Midbrain (tissue), 1 donor: ENCODE data around the gene FUZ.

Experiments used
- DNase-seq: peaks from one replicate; lab custom pipeline; 2025; lab: John Stamatoyannopoulos, UW

FUZ gene

DNA sequence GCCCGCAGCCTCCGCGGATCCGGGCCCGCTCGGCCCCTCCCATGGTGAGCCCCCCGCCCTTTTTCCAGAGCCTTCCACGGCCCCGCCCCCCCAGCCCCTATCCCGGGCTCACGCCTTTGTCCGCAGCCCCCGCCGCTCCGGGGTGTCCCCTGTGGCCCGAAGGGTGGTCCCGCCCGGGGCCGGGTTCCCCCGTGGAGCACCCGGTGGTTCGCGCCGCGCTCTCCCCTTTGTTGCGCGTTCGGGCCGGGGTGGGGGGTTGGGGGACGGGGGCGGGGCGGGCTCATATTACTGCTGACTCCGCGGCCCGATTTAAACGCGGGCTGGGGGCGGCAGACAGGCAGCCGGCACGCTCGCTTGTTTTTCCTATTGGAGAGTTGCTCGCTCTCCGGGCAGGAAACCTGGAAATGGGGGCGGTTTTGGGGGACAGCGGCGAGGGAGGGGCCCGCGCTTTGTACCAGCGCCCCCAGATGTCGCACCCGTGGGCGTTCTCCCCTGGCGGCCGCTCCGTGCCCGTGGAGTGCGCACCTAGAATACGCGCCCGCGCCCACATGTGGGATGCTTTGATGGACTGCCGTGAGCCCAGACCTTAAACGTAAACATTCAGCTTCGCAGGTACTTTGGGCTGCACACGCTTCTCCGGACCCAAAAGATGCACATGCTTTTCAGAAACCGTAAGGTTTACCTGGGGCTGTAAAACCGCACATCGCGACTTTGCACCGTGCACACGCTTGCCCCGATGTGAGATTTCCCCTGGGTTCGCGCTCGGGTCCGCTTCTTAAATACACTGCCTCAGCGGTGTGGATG lies 38.6 kb upstream of the FUZ start:
- DNase-seq = no peak

DNA sequence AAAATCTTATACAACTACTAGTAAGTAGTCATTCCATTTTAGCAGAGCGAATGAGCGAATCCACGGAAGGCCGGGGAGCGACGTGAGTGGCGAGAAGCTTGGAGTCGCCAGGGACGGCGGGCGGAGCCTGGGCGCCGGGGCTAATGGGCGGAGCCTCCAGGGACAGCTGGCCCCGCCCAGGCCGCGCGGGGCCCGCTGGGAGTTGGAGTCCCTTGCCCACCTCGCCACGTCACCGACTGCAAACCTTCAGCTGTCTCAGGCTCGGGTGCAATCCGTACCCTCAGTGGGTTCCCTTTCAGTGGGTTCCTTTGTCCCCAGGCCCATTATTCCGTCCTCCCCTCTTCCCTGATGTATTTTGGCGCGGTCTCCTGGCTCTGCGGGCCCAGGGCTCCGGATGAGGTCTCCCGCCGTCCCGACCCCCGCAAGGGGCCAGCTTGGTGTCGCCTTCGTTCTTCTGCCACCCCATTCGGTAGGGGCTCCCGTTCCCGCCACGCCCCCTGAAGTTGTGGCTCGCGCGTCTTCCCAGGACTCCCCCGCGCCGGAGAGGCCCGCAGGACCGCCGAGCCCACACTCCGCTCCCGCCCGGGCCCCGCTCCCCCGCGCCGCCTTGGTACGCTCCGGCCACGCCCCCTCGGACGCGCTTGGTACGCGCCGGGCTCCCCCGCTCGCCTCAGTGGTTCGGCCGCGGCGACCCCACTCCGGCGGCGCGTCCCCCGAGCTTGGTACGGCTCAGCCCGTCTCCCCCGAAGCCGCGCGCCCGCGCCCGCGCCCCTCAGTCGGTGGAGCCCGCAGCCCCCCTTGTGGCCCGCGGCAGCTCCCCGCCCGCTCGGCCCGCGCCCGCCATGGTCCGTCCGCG lies 37.6 kb upstream of the FUZ start, which contains the start of gene PTOV1:
Gene PTOV1 (plus strand): TSS at position 673 of the 856 bp plus-strand sequence.
- DNase-seq = peak; percentile 95

DNA sequence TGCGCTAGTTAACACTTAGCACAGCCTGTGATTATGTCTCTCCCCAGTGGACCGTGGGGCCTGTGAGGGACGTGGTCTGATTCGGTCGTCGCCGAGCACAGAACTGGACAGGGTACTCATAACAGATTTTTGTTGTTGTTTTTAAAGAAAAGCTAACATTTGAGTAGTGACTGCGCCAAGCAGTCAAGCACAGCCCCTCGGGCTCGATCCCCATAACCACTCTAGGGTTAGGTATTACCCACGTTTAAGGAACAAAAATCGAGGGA lies 37.1 kb upstream of the FUZ start:
- no peak for DNase-seq

DNA sequence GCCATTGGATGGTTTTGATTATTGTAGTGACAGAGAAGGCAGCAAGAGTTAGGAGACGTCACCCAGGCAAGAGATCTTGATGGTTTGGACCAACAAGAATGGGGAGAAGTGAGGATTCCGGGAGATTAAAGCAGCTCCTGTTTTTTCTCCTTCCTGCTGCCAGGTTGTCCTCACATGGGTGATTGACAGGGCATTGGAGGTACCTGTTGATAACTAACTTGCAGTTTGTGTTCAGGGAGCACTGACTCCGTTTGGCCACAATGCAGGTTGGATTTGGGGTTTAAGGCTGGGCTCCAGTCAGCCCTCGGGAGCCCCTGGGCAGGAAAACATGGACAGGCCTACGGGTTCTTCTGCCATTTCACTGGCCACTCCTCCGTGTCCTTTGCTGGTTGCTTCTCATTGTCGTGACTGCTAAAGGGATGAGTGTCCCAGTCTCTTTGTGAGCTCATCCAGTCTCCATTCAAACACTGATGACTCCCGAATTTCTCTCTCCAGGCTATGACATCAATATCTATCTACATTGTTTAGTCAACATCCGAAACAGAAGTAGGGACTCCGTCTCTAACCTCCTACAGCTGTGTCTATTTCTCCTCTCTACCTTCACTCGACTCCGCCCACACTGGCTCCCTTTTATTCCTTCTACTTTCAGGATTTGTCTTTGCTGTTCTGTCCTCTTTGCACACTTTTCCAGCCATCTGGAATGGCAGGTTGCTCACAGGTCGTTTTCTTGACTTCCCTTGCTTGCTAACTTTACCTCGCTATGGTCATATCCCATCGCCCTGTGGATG lies 36.5 kb upstream of the FUZ start:
- no peak for DNase-seq

DNA sequence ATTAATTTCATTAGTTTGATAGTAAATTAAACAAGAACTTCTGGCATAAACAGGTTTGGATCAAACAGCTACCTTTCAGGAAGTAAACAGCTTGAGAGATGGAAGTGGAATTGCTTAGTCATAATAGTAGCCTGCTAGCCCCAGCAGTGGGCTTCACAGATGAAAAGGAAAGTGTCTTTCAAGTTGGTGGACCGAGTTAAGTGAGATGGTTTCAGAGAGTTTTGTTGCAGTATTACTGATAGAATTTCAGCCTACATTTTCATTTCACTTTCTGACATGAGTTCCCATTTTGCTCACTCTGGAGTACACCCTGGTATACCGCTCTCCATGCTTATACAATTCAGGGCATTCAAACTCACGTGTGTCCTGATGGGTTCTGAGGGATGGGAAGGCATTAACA lies 35.8 kb upstream of the FUZ start:
- no peak for DNase-seq

DNA sequence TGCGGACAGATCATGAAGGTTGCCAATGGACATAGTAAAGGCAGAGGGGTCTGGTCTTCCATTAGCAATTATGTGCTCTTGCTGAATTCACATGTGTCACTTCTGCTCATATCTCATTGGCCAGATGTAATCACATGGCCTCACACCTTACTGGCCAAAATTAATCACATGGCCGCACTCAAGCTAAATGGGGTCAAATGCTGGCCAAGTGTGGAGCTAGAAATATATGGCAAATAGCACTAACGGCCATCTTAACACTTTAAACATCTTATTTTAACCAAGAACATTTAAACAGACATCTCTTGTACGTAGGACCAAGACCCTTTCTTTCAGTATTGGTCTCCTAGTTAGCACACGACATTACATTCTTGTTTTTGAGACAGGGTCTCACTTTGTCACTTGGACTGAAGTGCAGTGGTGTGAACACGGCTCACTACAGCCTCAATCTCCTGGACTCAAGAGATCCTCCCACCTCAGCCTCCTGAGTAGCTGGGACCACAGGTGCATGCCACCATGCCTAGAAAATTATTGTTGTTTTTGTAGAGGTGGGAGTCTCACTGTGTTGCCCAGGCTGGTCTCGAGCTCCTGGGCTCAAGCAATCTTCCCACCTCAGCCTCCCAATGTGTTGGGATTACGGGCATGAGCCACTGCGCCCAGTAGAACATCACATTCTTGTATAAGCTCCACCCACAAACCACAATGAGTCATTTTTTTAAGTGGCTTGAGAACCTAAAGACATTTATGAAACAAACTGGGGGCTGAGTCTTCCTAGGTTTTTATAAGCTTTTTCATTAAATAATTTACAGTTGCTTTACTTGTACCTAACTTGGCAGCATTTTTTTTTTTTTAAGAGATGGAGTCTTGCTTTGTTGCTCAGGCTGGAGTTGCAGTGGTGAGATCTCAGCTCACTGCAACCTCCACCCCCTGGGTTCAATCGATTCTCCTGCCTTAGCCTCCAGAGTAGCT lies 34.9 kb upstream of the FUZ start:
- no peak for DNase-seq

DNA sequence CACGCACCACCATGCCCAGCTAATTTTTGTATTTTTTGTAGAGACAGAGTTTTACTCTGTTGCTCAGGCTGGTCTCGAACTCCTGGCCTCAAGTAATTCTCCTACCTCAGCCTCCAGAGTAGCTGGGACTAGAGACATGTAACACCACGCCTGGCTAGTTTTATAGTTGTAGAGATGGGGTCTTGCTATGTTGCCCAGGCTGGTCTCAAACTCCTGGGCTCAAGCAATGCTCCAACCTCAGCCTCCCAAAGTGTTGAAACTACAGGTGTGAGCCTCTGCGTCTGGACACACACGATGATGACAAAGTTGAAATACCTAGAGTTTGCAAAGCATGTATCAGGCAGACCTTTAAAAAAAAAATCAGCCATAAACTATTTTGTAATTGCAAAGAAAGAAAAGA lies 33.3 kb upstream of the FUZ start:
- DNase-seq = no peak

DNA sequence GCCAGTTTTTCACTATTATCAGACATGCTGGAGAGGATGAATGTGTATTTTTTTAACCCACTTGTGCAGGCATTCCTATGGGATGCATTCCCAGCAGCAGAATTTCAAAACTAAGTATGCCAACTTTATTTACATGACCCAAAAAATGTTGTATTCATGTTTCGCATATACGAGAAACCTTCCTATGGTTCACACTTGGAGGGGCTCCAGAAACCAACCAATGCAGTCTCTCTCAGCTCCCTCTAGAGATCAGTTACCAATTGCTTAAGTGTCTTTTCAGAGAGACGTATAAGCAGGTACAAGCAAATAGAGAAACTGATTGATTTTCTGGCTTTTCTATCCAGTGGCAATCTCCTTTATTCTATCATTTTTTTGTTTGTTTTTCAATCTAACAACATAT lies 32.3 kb upstream of the FUZ start:
- DNase-seq = no peak

DNA sequence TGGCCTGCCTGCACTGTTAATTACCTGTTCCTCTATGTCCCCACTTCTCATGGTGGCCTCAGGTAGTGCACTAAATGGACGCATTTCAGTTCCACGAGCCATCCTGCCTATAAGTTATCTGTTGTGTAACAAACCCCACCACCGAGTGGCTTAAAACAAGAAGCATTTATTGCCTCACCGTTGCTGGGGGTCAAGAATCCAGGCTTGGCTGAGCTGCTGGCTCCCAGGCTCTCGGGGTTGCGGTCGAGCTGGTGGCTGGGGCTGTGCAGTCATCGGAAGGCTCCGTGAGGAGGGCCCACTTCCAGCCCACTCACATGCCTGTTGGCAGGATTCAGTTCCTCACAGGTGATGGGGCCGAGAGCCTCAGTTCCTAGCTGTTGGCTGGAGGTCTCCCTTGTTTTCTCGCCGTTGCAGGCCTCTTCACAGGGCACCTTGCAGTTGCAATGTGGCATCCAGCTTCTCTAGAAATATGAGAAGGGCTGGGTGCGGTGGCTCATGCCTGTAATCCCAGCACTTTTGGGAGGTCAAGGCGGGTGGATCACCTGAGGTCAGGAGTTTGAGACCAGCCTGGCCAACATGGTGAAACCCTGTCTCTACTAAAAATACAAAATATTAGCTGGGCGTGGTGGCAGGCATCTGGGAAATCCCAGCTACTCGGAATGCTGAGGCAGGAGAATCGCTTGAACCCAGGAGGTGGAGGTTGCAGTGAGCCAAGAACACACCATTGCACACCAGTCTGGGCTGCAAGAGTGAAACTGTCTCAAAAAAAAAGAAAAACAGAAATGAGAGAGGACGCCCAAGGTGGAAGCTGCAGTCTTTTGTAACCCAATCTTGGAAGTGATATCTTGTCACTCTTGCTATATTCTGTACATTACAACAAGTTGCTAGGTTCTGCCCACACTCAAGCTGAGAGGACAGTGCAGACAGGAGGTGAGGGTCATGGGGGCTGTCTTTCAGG lies 31.3 kb upstream of the FUZ start:
- no peak for DNase-seq

DNA sequence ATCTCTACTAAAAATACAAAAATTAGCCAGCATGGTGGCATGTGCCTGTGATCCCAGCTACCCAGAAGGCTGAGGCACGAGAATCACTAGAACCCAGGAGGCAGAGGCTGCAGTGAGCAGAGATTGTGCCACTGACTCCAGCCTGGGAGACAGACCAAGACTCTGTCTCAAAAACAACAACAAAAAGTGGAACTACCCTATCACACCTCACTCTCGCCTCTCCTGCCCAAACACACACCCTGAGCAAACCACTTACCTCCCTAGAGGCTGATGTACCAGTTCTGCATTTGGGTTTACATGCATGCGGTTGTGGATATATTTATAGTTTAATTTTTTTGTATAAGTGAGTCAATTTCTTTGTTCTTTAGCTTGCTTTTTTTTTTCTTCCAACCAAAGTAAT lies 30.2 kb upstream of the FUZ start:
- no peak for DNase-seq

DNA sequence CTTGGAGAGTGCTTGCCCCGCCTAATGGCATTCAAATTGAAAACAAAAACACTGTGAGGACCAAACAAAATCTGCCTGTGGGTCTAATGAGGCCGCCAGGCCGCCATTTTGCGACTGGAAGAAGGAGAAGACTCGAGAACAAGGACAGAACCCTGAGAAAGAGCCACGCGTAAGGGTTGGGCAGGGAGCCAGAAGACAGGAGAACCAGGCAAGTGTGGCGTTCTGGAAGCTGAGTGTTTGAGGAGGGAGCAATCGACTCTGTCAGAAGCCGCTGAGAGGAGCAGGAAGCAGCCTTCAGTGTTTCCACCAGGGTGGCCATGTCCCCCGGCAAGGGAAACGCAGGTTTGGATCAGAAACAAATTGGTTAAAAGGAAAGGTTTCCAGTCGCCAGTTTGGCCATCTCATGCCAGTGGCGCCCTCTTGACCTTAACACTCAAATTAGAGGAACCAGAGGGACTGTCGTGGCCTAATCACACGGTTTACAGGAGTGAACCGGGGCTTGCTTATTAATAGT lies 27.7 kb upstream of the FUZ start:
- no peak for DNase-seq

DNA sequence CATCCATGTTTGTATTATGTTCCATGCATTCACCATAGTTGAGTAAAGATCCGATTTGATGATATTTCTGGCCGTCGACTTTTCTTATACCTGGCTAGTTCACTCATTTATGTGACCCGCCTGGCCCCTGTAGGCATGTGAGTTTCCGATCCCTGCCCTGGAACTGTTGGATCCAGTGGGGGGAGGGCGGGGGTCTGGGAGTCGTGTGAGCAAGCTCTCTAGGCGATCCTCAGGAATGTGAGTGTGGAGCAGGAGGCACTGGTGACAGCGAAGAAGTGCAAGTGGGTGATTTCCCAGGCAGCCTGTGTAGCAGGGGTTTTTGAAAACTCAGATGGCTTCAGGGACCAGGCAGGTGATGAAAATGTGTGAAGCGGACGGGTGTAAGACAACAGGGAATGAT lies 27.2 kb upstream of the FUZ start:
- DNase-seq = no peak

DNA sequence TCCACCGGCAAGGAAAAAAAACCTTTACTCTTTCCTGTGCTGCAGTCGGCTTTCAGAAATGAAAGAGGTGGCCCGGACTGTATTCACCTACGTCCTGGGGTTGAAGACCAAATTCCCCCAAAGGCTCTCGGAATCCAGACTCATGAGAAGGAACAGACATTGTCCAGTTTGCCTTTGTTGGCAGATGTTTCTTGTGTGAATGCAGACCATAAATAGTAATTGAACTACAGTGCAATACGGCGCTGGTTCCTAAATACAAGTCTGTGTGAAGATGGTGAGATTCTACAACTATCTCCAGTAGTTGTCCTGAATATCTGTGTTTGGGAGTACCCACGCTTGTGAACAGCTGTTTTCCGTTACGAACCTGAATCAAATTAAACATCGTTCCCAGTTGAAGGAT lies 26.6 kb upstream of the FUZ start:
- DNase-seq = no peak

DNA sequence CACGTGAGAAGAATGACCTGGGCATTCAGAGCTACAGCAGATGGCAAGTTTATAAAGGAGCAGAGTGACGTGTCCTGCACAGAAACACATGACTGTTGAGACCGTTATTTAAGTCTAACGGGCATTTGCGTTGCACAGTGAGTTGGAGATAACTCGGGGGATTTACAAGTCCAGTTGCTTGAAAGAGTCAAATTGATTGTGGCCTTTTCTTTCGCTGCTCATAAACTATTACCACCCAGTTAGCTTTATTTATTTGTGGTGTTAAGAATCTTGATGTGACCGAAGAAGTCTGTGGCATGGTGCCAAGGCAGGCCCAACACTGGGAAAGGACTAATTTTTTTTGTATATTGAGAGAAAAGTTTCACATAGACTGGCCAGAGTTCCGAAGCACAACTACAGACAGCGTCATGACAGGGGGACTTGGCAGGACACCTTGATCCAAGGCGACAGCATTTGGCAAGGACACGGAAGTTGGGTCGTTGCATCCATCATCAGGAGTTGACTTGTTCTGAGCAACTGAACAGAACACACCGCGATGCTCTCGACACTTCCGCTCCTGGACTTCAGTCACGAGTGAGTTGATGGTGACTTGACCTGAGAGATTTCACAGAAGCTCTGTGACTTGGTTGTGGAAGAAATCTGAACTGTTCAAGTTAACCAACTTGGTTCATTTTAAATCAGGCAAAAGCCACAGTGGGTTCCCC lies 25.9 kb upstream of the FUZ start:
- DNase-seq = no peak

DNA sequence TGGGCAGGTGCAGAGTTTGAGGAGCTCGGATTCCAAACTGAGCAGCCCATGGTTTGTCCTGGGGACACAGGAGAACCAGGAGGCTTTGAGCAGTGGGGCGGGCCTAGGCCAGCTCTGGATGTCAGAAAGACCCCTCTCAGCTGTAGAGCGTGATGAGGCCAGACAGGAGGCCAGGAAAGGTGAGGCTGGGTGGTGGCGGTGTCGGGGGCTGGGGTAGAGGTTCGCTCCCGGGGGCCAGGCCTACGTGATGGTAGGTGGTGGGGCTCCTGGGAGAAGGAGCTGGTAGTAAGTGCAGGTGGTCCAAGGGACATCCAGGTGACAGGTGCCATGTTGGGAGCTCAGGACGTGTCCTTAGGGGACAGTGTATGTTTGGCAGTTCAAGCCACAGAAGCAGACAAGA lies 24.3 kb upstream of the FUZ start:
- DNase-seq = no peak

DNA sequence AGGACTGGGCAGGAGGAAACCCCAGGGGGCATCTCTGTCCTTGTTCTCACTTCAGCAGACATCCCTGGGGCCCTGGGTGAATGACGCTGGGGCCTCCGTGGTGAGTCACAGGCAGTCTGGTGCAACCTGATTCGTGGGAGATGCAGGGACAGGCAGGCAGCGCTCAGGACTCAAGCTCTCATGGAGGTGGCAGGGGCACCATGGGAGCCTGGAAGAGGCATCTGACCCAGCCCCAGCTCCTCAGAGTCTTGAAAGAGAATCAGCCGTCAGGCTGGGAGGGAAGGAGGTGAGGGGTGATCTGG lies 23.9 kb upstream of the FUZ start:
- no peak for DNase-seq

DNA sequence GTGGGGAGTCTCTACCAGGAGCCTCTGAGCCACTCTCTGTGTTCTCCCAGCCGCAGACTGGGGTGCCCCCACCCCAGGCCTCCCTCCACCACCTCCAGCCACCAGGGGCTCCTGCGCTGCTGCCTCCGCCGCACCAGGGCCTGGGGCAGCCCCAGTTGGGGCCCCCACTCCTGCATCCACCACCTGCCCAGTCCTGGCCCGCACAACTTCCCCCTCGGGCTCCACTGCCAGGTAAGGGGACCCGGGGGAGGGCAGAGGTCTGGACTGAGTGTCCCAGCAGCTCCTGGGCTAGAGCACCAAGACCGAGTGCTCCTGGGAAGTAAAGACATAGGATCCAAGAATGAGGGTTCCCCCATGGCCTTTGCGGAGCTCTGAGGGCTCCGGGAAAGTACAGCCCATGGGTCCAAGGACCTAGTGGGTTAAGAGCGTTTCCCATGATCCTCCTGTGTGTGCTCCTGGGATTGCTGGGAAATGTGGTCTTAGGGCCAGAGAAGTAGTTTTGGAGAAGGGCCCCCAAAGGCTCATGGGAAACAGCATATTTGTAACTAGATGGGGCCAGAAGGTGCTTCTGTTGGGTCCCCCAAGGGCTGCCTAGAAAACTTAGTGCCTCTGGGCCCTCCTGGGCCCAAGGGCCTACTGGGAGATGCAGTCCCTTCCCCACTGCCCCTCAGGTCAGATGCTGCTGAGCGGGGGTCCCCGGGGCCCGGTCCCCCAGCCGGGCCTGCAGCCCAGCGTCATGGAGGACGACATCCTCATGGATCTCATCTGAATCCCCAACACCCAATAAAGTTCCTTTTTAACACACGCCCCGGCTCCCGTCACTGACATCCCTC lies 23.3 kb upstream of the FUZ start:
- no peak for DNase-seq

DNA sequence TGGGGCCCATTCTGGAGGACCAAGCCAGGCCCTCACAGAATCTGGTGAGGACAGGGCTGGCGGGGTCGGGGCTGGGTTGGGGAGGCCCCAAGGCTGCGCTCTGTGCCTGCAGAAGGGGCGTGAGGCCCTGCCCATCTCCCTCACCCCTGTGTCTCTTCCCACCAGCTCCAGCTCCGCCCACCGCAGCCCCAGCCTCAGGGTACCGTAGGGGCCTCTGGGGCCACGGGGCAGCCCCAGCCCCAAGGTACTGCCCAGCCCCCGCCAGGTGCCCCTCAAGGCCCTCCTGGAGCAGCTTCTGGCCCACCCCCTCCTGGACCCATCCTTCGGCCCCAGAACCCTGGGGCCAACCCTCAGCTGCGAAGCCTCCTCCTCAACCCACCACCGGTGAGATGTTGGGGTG lies 22.5 kb upstream of the FUZ start:
- DNase-seq = no peak

DNA sequence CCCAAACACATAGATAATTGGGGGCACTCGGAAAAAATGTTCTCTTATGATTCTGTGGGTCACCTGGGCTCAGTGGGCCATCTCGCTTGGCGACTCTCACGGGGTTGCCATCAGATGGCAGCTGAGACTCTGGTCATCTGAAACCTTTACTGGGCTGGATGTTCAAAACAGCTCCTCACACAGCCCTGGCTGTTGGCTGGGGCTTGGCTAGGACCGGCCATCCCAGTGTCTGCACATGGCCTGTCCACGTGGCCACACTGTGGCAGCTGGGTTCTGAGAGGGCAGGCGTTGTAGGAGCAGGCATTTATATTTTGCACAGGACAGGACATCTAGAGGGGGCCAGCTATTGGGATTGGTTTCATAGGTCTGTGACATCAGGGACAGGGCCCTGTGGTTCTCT lies 20.5 kb upstream of the FUZ start:
- DNase-seq = no peak
